HCT116 (cell line): Measurements from ENCODE around the gene UQCC5. TPM values are rescaled to one million over a fixed set of nuclear protein-coding genes. Genes with fewer than 3 reads are reported as not detected.

ENCODE experiments used
- ATAC-seq: fragments of 200-7000 bp; cut with Tn5 transposase; 2 replicates; pipeline ENCODE4 v1.9.1; 2020; ENCODE audit warnings: mild to moderate bottlenecking, moderate library complexity
- BruUV-seq: library from RNA; stranded (reverse); fragments of 400-500 nt; replicated peaks from 2 replicates; lab custom pipeline; 2021; lab: Mats Ljungman, UMichigan
- CTCF ChIA-PET: fragments of 300-600 bp; sonication (Branson Sonifier 250); formaldehyde crosslinking; loops from one replicate; lab custom pipeline; 2021; ENCODE audit warnings: antibody characterized with exemption; lab: Charles Lee
- POLR2A ChIA-PET: fragments of 300-600, 350-600 bp; sonication (Branson Sonifier 250); formaldehyde crosslinking; loops from one replicate; lab custom pipeline; 2021; ENCODE audit warnings: antibody characterized with exemption; lab: Charles Lee
- RAD21 ChIA-PET, 2 experiments: fragments of 300-600 bp; sonication (Branson Sonifier 250); formaldehyde crosslinking; loops; one replicate each; lab custom pipeline; 2023; ENCODE audit warnings: low total read pairs in 2 of 2; ENCODE audit not compliant: uncharacterized antibody in 2 of 2, unreplicated experiment in 2 of 2, low non-redundant PET in 1 of 2; lab: Charles Lee
- DNase-seq: peaks from one replicate; pipeline ENCODE4 v3.0.0-alpha.2; 2010; ENCODE audit warnings: low read depth, low spot score
- H2AFZ ChIP-seq: fragments of 200-600 bp; shearing (Covaris generic), sonication (generic); 2 replicates; pipeline ENCODE4 v1.6.1; 2017; ENCODE audit warnings: low read depth, mixed run types, mixed read lengths, antibody characterized with exemption, low read length; ENCODE audit not compliant: poor library complexity, severe bottlenecking
- H3K27ac ChIP-seq: 2 replicates; pipeline ENCODE4 v1.5.1; 2012; ENCODE audit warnings: low read depth, low read length
- H3K27me3 ChIP-seq: fragments of 200-600 bp; sonication (generic); 2 replicates; pipeline ENCODE4 v1.6.1; 2016; ENCODE audit warnings: mixed run types, low read length, mixed read lengths; ENCODE audit not compliant: insufficient read depth
- H3K36me3 ChIP-seq, 2 experiments: fragments of 200-500 bp in 1 of 2; fragments of 200-600 bp in 1 of 2; sonication (Bioruptor generic) in 1 of 2; sonication (generic) in 1 of 2; 2 replicates each; pipeline versions ENCODE4 v1.5.1 to v1.6.1; 2014 to 2016; ENCODE audit warnings: low read length in 2 of 2, inconsistent platforms in 1 of 2, mixed read lengths in 1 of 2, mixed run types in 1 of 2; ENCODE audit not compliant: insufficient read depth in 2 of 2, control insufficient read depth in 1 of 2
- H3K4me1 ChIP-seq, 2 experiments: fragments of 200-600 bp in 1 of 2; sonication (generic) in 1 of 2; 2 replicates each; pipeline versions ENCODE4 v1.5.1 to v1.6.1; 2012 to 2017; ENCODE audit warnings: low read length in 2 of 2, inconsistent platforms in 1 of 2, mild to moderate bottlenecking in 1 of 2, mixed read lengths in 1 of 2, mixed run types in 1 of 2, moderate library complexity in 1 of 2; ENCODE audit not compliant: insufficient read depth in 2 of 2, control insufficient read depth in 1 of 2
- H3K4me2 ChIP-seq: fragments of 200-600 bp; sonication (generic); 2 replicates; pipeline ENCODE4 v1.6.1; 2017; ENCODE audit warnings: mixed run types, low read length, mixed read lengths
- H3K4me3 ChIP-seq, 2 experiments: fragments of 200-600 bp in 1 of 2; sonication (generic) in 1 of 2; replicated peaks in 1 of 2; 2 replicates each; pipeline ENCODE4 v1.5.1; 2011 to 2016; ENCODE audit warnings: low read length in 2 of 2, control low read depth in 1 of 2, low read depth in 1 of 2, mild to moderate bottlenecking in 1 of 2, mixed read lengths in 1 of 2, mixed run types in 1 of 2
- H3K79me2 ChIP-seq: fragments of 200-600 bp; sonication (generic); 2 replicates; pipeline ENCODE4 v1.6.1; 2017; ENCODE audit warnings: mild to moderate bottlenecking, mixed run types, low read length, moderate library complexity, mixed read lengths; ENCODE audit not compliant: insufficient read depth
- H3K9ac ChIP-seq: fragments of 200-600 bp; sonication (generic); 2 replicates; pipeline ENCODE4 v1.6.1; 2016; ENCODE audit warnings: low read length, mixed read lengths
- H3K9me2 ChIP-seq: fragments of 200-600 bp; sonication (generic), shearing (Covaris generic); 2 replicates; pipeline ENCODE4 v1.6.1; 2017; ENCODE audit warnings: mixed run types, mild to moderate bottlenecking, moderate library complexity; ENCODE audit not compliant: insufficient read depth
- H3K9me3 ChIP-seq, 2 experiments: fragments of 200-500 bp in 1 of 2; fragments of 200-600 bp in 1 of 2; sonication (Bioruptor generic) in 1 of 2; sonication (generic) in 1 of 2; 2 replicates each; pipeline ENCODE4 v1.6.1; 2014 to 2017; ENCODE audit warnings: low read length in 2 of 2, mixed read lengths in 2 of 2, inconsistent platforms in 1 of 2, low read depth in 1 of 2, mild to moderate bottlenecking in 1 of 2, mixed run types in 1 of 2, moderate library complexity in 1 of 2; ENCODE audit not compliant: control insufficient read depth in 1 of 2, insufficient read depth in 1 of 2
- H4K20me1 ChIP-seq: fragments of 200-600 bp; sonication (generic), shearing (Covaris generic); 2 replicates; pipeline ENCODE4 v1.6.1; 2017; ENCODE audit warnings: mixed run types, mild to moderate bottlenecking, moderate library complexity; ENCODE audit not compliant: insufficient read depth
- ATF3 ChIP-seq: IDR thresholded peaks from 2 replicates; pipeline ENCODE4 v1.6.1; 2012
- CBX3 ChIP-seq: IDR thresholded peaks from 2 replicates; pipeline ENCODE4 v1.6.1; 2012; ENCODE audit warnings: low read depth
- CEBPB ChIP-seq: IDR thresholded peaks from 2 replicates; pipeline ENCODE4 v1.6.1; 2012; ENCODE audit warnings: low read depth
- EGR1 ChIP-seq: IDR thresholded peaks from 2 replicates; pipeline ENCODE4 v1.6.1; 2012; ENCODE audit warnings: low read depth
- ELF1 ChIP-seq: IDR thresholded peaks from 2 replicates; pipeline ENCODE4 v1.6.1; 2012; ENCODE audit warnings: low read depth, borderline replicate concordance
- EZH2phosphoT487 ChIP-seq: fragments of 200-600 bp; IDR thresholded peaks from 2 replicates; pipeline ENCODE4 v1.6.1; 2018; ENCODE audit warnings: antibody characterized with exemption, borderline replicate concordance
- FOSL1 ChIP-seq: IDR thresholded peaks from 2 replicates; pipeline ENCODE4 v1.6.1; 2012; ENCODE audit warnings: low read depth
- JUND ChIP-seq: IDR thresholded peaks from 2 replicates; pipeline ENCODE4 v1.6.1; 2012
- POLR2A ChIP-seq: IDR thresholded peaks from 2 replicates; pipeline ENCODE4 v1.7.0; 2011; ENCODE audit warnings: borderline replicate concordance; ENCODE audit not compliant: insufficient read depth, insufficient read length; ENCODE audit errors: extremely low read depth
- POLR2AphosphoS5 ChIP-seq: IDR thresholded peaks from 2 replicates; pipeline ENCODE4 v1.6.1; 2011; ENCODE audit warnings: mild to moderate bottlenecking, low read depth, low read length, moderate library complexity
- RAD21 ChIP-seq: IDR thresholded peaks from 2 replicates; pipeline ENCODE4 v1.6.1; 2012; ENCODE audit warnings: low read depth, mild to moderate bottlenecking
- SIN3A ChIP-seq: IDR thresholded peaks from 2 replicates; pipeline ENCODE4 v1.6.1; 2012; ENCODE audit warnings: low read depth
- SP1 ChIP-seq: IDR thresholded peaks from 2 replicates; pipeline ENCODE4 v1.6.1; 2012; ENCODE audit warnings: low read depth
- SRF ChIP-seq: IDR thresholded peaks from 2 replicates; pipeline ENCODE4 v1.6.1; 2012; ENCODE audit warnings: low read depth
- TCF7L2 ChIP-seq: IDR thresholded peaks from 2 replicates; pipeline ENCODE4 v1.7.0; 2011; ENCODE audit warnings: borderline replicate concordance, inconsistent platforms; ENCODE audit not compliant: insufficient read depth, insufficient read length; ENCODE audit errors: extremely low read depth
- YY1 ChIP-seq: IDR thresholded peaks from 2 replicates; pipeline ENCODE4 v1.6.1; 2011; ENCODE audit warnings: low read length, low read depth, moderate library complexity, mild to moderate bottlenecking; ENCODE audit not compliant: insufficient replicate concordance; ENCODE audit errors: extremely low read depth
- ZFX ChIP-seq: fragments of 450-650 bp; IDR thresholded peaks from 2 replicates; pipeline ENCODE4 v1.6.1; 2017
- intact Hi-C: fragments of 100-400 bp; cut with micrococcal nuclease; formaldehyde crosslinking; loops from 2 replicates; pipeline ENCODE4 v1.10.0; 2022
- total RNA-seq: library from RNA; stranded (reverse); gene quantifications from one replicate; pipeline ENCODE4 v1.2.1, GENCODE V29; 2021; ENCODE audit not compliant: unreplicated experiment
- TF ChIP-seq, protein P1 (sequence below): IDR thresholded peaks from 2 replicates; pipeline ENCODE4 v1.6.1; 2011; ENCODE audit warnings: mild to moderate bottlenecking, low read length, moderate library complexity; ENCODE audit not compliant: insufficient replicate concordance; ENCODE audit errors: extremely low read depth
- TF ChIP-seq, protein P2 (sequence below): IDR thresholded peaks from 2 replicates; pipeline ENCODE4 v1.6.1; 2012
- TF ChIP-seq, protein P3 (sequence below): IDR thresholded peaks from 2 replicates; pipeline ENCODE4 v1.6.1; 2012; ENCODE audit warnings: low read depth

Gene UQCC5
- total RNA-seq, 1 experiment from 2014 or later = 14.1 TPM

- POLR2A ChIA-PET = no interaction called here
- TF ChIP-seq EZH2phosphoT487 (no peak), POLR2A (no peak), YY1 (no peak), SP1 (no peak), JUND (no peak), EGR1 (no peak), RAD21 (no peak), ZFX (no peak), TCF7L2 (no peak), POLR2AphosphoS5 (no peak), FOSL1 (no peak), CEBPB (no peak), CBX3 (no peak), SIN3A (no peak), ELF1 (no peak), ATF3 (no peak), SRF (no peak)
- TF ChIP-seq, protein P1, sequence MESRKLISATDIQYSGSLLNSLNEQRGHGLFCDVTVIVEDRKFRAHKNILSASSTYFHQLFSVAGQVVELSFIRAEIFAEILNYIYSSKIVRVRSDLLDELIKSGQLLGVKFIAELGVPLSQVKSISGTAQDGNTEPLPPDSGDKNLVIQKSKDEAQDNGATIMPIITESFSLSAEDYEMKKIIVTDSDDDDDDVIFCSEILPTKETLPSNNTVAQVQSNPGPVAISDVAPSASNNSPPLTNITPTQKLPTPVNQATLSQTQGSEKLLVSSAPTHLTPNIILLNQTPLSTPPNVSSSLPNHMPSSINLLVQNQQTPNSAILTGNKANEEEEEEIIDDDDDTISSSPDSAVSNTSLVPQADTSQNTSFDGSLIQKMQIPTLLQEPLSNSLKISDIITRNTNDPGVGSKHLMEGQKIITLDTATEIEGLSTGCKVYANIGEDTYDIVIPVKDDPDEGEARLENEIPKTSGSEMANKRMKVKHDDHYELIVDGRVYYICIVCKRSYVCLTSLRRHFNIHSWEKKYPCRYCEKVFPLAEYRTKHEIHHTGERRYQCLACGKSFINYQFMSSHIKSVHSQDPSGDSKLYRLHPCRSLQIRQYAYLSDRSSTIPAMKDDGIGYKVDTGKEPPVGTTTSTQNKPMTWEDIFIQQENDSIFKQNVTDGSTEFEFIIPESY = no peak
- TF ChIP-seq, protein P2, sequence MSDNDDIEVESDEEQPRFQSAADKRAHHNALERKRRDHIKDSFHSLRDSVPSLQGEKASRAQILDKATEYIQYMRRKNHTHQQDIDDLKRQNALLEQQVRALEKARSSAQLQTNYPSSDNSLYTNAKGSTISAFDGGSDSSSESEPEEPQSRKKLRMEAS = no peak
- TF ChIP-seq, protein P3, sequence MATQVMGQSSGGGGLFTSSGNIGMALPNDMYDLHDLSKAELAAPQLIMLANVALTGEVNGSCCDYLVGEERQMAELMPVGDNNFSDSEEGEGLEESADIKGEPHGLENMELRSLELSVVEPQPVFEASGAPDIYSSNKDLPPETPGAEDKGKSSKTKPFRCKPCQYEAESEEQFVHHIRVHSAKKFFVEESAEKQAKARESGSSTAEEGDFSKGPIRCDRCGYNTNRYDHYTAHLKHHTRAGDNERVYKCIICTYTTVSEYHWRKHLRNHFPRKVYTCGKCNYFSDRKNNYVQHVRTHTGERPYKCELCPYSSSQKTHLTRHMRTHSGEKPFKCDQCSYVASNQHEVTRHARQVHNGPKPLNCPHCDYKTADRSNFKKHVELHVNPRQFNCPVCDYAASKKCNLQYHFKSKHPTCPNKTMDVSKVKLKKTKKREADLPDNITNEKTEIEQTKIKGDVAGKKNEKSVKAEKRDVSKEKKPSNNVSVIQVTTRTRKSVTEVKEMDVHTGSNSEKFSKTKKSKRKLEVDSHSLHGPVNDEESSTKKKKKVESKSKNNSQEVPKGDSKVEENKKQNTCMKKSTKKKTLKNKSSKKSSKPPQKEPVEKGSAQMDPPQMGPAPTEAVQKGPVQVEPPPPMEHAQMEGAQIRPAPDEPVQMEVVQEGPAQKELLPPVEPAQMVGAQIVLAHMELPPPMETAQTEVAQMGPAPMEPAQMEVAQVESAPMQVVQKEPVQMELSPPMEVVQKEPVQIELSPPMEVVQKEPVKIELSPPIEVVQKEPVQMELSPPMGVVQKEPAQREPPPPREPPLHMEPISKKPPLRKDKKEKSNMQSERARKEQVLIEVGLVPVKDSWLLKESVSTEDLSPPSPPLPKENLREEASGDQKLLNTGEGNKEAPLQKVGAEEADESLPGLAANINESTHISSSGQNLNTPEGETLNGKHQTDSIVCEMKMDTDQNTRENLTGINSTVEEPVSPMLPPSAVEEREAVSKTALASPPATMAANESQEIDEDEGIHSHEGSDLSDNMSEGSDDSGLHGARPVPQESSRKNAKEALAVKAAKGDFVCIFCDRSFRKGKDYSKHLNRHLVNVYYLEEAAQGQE = no peak
Observed at GRCh38 chr3:52512727-52513126, 23.7 kb upstream of the UQCC5 start.

More at GRCh38 chr3:52512727-52513126, 23.7 kb upstream of the UQCC5 start:
- ChIA-PET CTCF (no interaction called here), RAD21 (no interaction called here)
- Histone ChIP-seq H2AFZ (no peak overlapping the region), H3K9ac (no peak overlapping the region), H3K4me1 (peaks cover 0 to 6% of the 10 kb centered on the region in 2 experiments; a peak in 1 of 4 replicates), H3K27me3 (no peaks in the 10 kb centered on the region), H3K36me3 (no peaks in the 10 kb centered on the region), H4K20me1 (no peaks in the 10 kb centered on the region), H3K27ac (no peak overlapping the region), H3K4me3 (no peak overlapping the region), H3K4me2 (no peak overlapping the region), H3K9me2 (no peaks in the 10 kb centered on the region), H3K9me3 (no peaks in the 10 kb centered on the region), H3K79me2 (no peaks in the 10 kb centered on the region)
- no TSS peak for BruUV-seq
- intact Hi-C loops = no loop called here
- no peak for ATAC-seq
- no peak for DNase-seq
